Astrocyte of the hippocampus (primary cell): ENCODE data around the gene NELFA.

Experiments
- DNase-seq: peaks from one replicate; pipeline ENCODE4 v3.0.0; 2011; ENCODE audit warnings: low read depth, low spot score

NELFA gene

GRCh38 chr4:1937550-1937949 lies 71.2 kb downstream of the NELFA start:
- no peak for DNase-seq

GRCh38 chr4:1933700-1934099 lies 75.1 kb downstream of the NELFA start:
- no peak for DNase-seq

GRCh38 chr4:1932736-1933135 lies 76.0 kb downstream of the NELFA start:
- DNase-seq: no peak
